Neutrophil (primary cell): ENCODE measurements around the gene ARVCF.
A peak's percentile ranks its signal among the peaks of the same experiment; 100 is the strongest.

Experiments used
- H3K27ac ChIP-seq: fragments of 200-600 bp; sonication (generic); 2 replicates; pipeline ENCODE4 v1.5.1; 2016; ENCODE audit warnings: mild to moderate bottlenecking, moderate library complexity
- H3K27me3 ChIP-seq: fragments of 200-600 bp; sonication (generic); 2 replicates; pipeline ENCODE4 v1.6.0; 2016; ENCODE audit warnings: mild to moderate bottlenecking
- H3K36me3 ChIP-seq: fragments of 200-600 bp; sonication (generic); 2 replicates; pipeline ENCODE4 v1.5.1; 2017
- H3K4me1 ChIP-seq, 2 experiments: fragments of 200-600 bp in 1 of 2; sonication (generic) in 1 of 2; 1 replicate in 1 of 2; 2 replicates in 1 of 2; pipeline versions ENCODE4 v1.5.1 to v1.6.1; 2013 to 2016; ENCODE audit warnings: low read depth in 1 of 2, low read length in 1 of 2, mild to moderate bottlenecking in 1 of 2, moderate library complexity in 1 of 2; ENCODE audit not compliant: control insufficient read depth in 1 of 2, insufficient read depth in 1 of 2
- H3K4me3 ChIP-seq, 2 experiments: fragments of 200-600 bp in 1 of 2; sonication (generic) in 1 of 2; 1 replicate in 1 of 2; 2 replicates in 1 of 2; pipeline ENCODE4 v1.5.1; 2013 to 2016; ENCODE audit warnings: low read depth in 1 of 2, low read length in 1 of 2, mild to moderate bottlenecking in 1 of 2, moderate library complexity in 1 of 2
- H3K9me3 ChIP-seq: fragments of 200-600 bp; sonication (generic); 2 replicates; pipeline ENCODE4 v1.5.1; 2016
- TF ChIP-seq, protein P1 (sequence below): fragments of 200-600 bp; sonication (generic); IDR thresholded peaks from 2 replicates; pipeline ENCODE4 v1.5.1; 2016; ENCODE audit warnings: antibody characterized with exemption

ARVCF gene

DNA sequence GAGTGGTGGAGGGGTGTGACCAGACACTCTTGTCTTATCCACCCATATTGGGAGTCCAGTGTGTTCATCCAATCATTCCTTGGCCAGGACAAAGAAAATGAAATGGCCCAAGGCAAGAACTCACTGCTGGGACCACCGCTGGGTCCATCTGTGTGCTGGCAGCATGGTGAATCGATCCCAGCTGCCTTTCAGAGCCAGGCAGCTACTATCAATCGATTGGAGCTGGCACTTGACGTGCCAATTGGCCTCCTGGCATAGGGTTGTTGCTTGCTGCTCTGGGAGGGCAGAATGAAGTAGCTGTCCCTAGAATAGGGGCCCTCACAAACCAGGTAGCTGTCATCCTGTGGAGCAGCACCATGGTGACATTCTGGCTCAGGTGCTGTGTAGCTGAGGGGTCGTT lies 1.4 kb upstream of the ARVCF start:
- H3K9me3 ChIP-seq = no peaks in the 10 kb centered on the region
- H3K36me3 ChIP-seq = no peaks in the 10 kb centered on the region
- H3K27me3 ChIP-seq = peaks cover 55% of the 10 kb centered on the region
- no peak overlapping the region for H3K4me3 ChIP-seq
- H3K4me1 ChIP-seq = peaks cover 53% of the 10 kb centered on the region in 2 experiments
- H3K27ac ChIP-seq = no peak overlapping the region
- TF ChIP-seq, protein P1, sequence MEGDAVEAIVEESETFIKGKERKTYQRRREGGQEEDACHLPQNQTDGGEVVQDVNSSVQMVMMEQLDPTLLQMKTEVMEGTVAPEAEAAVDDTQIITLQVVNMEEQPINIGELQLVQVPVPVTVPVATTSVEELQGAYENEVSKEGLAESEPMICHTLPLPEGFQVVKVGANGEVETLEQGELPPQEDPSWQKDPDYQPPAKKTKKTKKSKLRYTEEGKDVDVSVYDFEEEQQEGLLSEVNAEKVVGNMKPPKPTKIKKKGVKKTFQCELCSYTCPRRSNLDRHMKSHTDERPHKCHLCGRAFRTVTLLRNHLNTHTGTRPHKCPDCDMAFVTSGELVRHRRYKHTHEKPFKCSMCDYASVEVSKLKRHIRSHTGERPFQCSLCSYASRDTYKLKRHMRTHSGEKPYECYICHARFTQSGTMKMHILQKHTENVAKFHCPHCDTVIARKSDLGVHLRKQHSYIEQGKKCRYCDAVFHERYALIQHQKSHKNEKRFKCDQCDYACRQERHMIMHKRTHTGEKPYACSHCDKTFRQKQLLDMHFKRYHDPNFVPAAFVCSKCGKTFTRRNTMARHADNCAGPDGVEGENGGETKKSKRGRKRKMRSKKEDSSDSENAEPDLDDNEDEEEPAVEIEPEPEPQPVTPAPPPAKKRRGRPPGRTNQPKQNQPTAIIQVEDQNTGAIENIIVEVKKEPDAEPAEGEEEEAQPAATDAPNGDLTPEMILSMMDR = no peak

DNA sequence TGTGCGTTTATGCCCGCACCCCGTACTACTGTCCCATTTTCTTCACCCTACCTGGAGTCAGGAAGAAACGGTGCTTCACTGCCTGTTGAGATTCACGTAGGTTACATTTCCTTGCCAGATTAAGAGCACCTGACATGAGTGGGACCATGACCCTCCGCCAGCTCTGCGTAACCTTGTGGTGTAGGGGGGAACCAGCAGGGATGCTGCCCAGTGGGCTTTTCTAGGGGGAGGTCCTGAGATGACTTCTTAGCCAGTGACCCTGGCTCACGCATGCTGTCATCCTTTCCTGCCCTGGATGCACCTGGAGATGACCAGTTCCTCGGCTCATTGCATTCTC lies 967 bp upstream of the ARVCF start:
- H3K27me3 ChIP-seq = peaks cover 55% of the 10 kb centered on the region
- H3K4me1 ChIP-seq = peaks cover 49% of the 10 kb centered on the region in 2 experiments
- TF ChIP-seq, protein P1 = no peak
- no peaks in the 10 kb centered on the region for H3K36me3 ChIP-seq
- peak overlapping the region; percentile 81 for H3K4me3 ChIP-seq
- no peaks in the 10 kb centered on the region for H3K9me3 ChIP-seq
- no peak overlapping the region for H3K27ac ChIP-seq

DNA sequence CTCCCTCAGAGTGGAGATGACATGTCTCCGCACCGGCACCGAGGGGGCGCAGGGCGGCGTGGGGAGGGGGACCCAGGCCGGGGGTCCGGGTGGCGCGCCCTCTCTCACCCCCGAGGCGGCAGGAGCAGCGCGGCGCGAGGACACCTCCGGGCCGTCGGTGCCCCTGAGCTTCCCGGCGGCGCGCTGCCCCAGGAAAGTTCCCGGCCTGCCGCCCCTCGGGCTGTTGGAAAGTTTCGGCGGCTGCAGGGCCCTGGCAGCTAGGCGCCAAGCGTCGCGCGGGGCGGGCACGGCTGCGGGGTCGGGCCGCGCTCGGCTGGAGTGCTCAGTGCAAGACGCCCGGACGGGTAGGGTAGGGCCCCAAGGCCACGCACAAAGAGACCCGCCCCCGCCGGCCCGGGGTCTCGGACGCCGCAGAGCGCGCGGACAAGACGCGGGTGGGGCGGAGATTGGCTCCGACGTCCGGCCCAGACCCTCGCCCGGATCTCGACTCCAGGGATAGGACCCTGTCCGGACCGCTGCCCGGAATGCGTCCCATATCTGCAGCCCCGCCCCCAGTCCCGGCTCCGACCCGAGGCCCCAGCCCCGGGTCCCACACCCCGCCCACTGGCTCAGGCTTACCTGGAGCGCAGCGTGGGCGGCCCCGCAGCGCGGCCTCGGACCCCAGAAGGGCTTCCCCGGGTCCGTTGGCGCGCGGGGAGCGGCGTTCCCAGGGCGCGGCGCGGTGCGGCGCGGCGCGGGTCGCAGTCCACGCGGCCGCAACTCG lies 471 bp downstream of the ARVCF start:
- Histone ChIP-seq H3K27ac (no peak overlapping the region), H3K36me3 (no peaks in the 10 kb centered on the region), H3K4me1 (peaks cover 34% of the 10 kb centered on the region in 2 experiments), H3K27me3 (peaks cover 55% of the 10 kb centered on the region), H3K4me3 (peak overlapping the region; percentile 81), H3K9me3 (no peaks in the 10 kb centered on the region)
- TF ChIP-seq, protein P1 = no peak

DNA sequence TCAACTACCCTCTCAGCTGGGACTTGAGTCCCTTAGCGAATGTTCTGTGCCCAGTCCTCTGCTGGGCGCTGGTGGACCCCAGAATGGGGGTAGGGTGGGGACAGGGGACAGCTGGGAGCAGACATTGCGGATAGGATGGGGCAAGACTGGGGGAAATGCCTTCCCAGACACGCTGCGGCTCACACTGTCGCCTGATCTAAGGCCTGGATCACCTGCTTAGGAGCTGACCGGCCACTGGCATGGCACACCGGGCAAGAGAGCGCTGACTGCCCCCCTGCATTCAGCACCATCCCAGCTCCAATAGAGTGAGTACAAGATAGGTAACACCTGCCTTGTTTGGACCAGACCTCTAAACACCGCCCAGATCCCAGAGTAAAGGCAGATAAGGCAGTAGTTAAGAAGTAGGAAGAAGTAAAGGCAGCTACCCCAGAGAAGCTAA lies 1.4 kb downstream of the ARVCF start:
- Histone ChIP-seq H3K4me1 (peaks cover 28 to 29% of the 10 kb centered on the region in 2 experiments), H3K9me3 (no peaks in the 10 kb centered on the region), H3K4me3 (no peak overlapping the region), H3K27me3 (peaks cover 55% of the 10 kb centered on the region), H3K27ac (no peak overlapping the region), H3K36me3 (no peaks in the 10 kb centered on the region)
- TF ChIP-seq, protein P1 = no peak

DNA sequence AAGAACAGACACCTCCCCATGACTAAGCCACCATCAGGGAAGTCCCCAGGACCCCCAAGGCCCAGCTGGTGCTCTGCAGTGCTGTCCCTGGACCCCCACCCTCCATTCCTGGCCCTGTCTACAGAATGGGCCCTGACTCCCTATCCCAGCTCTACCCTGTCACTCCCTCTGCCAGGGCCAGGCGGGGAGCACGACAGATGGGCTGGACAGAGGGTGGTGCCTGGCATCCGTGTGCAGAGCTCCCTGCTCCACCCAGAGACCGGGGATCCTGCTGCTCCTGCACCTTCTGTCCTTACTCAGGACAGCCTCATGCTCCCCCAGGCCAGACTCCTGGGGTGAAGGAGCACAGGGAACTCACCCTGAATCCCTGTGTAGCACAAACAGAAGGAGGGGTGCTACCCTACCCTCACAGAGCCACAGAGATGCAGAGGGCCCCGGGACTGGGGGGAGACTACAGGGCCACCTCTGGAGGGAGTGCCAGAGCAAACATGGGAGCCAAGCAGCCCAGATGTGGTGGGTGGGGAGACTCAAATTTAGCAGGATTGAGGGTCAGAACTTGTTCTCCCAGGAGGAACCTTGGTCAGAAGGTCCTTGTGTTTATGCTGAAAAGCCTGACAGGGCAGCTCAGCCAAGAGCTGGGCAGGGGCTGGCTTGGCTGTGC lies 2.0 kb downstream of the ARVCF start:
- H3K4me3 ChIP-seq = no peak overlapping the region
- no peaks in the 10 kb centered on the region for H3K9me3 ChIP-seq
- H3K27me3 ChIP-seq = peaks cover 55% of the 10 kb centered on the region
- peaks cover 23 to 24% of the 10 kb centered on the region in 2 experiments for H3K4me1 ChIP-seq
- H3K36me3 ChIP-seq = no peaks in the 10 kb centered on the region
- H3K27ac ChIP-seq = no peak overlapping the region
- TF ChIP-seq, protein P1 = no peak
